DMS153 treated with DMSO at 0.1 percent for 48 hours (cell line): Measurements from ENCODE around the gene DAND5.

ENCODE experiments used
- DNase-seq: peaks from one replicate; lab custom pipeline; 2025; ENCODE audit not compliant: unreplicated experiment; lab: John Stamatoyannopoulos, UW

DAND5 gene

GRCh38 chr19:12991296-12991695, 21.9 kb downstream of the DAND5 start:
- DNase-seq: no peak

DNA sequence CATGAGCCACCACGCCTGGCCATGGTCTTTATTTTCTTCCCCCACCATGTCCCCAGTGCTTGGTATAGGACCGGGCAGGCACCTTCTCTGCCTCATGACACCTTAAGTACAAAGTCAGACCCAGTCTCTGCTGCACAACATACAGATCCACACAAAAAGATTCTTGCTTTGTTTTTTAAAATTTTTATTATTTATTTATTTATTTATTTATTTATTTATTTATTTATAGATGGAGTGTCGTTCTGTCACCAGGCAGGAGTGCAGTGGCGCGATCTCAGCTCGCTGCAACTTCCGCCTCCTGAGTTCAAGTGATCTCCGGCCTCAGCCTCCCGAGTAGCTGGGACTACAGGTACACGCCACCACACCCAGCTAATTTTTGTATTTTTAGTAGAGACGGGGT, 23.4 kb downstream of the DAND5 start:
- no peak for DNase-seq

GRCh38 chr19:12993562-12993961, 24.2 kb downstream of the DAND5 start:
- DNase-seq: no peak

DNA sequence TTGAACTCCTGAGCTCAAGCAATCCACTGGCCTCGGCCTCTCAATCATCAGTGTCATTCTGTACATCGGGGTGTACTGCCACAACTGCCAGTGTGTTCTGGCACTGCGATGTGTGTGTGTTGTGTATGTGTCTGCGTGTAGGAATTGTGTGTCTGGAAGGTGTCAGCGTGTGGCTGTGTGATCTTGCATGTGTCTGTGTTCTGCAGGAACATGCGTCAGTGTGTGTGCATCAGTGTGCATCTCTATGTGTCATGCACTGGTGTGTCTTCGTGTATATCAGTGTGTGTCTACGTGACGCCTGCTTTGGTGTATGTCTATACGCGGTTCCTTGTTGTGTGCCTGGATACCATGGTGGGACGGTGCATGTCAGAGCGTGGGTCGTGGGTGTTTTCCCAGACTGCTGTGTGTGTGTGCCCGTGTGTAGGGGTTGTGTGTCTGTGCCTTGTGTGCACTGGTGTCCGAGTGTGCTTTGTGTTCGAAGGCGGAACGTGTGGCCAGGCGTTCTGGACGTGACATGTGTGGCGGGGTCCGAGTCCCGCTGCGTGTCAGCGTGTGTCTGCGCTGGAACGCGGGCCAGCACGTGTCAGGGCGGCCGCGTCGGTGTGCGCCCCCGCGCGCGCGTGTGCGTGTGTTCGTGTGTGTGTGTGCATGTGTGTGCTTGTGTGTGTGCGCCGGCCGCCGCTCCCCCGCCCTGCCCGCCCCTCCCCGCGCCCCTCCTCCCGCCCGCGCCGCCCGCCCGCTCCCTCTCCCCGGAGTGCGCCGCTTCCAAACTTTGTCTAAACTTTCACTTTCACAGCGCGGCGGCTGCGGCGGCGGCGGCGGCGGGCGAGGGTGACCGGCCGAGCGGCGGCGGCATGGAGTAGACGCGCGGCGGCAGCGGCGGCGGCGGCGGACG, 25.6 kb downstream of the DAND5 start, which contains the start of gene NFIX:
TSS of gene NFIX (plus strand) at position 775 of the 895 bp plus-strand sequence. CDS start 363 bp downstream, outside the sequence.
- DNase-seq: no peak

DNA sequence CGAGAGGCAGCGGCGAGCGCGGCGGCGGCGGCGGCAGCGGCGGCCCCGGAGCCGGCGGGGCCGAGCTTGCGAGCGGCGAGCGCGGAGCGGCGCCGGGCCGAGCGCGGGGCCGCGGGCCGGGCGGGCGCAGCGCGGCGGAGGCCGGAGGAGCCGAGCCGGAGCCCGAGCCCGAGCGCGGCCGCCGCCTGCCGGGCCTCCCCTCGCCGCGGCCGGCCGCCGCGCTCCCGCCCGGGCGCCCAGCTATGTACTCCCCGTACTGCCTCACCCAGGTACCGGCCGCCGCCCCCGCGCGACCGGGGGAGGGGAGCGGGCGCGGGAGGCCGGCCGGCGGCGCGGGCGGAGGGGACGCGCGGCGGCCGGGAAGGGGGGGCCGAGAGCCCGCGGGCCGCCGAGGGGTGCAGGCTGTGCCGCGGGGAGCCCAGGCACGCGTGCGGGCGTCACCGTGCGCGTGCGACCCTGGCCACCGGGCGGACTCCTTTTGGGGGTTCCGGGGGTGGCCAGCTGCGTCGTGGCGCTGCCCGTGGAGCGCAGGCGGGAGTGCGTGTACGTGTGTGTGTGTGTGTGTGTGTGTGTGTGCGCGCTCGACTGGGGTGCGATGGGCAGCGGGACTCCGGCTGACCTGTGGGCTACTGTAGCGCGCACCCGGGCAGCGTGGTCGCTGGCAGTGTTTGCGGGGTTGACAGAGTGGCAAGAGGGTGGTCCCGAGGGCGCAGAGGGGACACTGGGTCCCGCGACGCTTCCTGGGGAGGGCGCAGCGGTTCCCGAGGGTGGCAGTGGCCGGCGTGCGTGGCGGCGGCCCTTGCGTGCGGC, 26.4 kb downstream of the DAND5 start:
- DNase-seq: no peak

- DNase-seq: no peak
Observed at GRCh38 chr19:12996406-12997094, 27.2 kb downstream of the DAND5 start.

- no peak for DNase-seq
Observed at GRCh38 chr19:12997179-12997966, 28.0 kb downstream of the DAND5 start.

DNA sequence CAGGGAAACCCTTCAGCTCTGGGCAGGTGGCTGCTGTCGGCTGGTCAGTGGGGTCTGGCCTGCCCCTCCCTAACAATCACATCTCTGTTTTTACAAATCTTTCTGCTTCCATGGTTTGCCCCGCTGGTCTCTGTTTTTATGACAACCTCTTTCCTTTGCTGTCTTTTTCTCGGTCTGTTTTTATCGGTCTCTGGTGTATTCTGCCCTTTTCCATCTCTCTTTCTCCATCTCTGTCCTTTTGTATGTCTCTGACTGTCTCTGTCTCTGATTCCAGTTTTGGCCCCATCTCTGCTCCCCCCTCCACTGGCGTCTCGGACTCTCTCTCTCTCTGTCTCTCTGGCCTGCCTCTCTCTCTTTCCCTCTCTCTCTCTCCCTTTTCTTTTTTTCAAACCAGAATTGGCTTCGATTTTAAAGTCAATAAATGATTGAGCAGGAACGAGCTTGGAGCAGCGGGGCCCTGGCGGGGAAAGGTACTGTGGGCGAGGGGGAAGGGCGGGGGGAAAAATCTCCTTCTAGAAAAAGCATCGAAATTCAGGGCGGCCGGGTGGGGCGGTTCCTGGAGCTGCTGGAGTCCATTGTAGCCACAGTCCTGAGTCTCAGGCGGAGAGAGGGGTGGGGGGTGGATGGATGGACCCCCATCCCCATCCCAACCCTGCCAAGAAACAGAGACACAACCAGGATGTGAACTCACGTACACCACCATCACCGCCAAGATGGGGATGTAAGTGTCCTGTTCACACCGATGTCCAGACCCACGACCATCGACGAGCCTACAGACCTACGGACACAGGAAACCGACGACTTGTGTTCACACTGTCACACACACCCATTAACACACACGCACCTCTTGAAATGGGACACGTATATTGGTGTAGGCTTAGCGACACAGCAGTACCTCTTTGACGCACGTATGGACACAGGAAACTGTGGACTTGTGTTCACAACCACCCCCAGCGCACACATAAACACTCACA, 28.9 kb downstream of the DAND5 start:
- no peak for DNase-seq

DNA sequence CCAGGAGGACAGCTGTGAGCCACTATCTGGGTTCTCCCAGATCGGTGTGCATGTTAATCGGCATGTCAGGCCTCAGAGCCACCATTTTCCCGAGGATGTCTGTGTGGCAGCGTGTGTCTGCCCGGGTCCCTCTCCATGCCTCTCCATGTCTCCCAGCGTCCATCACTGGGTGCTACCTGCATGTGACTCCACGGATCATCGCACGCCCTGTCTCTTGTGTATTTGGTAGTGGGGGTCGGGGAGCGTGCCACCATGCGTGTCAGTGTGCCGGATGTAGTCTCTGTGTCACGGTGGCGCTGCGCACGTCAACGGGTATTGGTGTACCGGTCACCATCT, 31.8 kb downstream of the DAND5 start:
- DNase-seq: no peak

DNA sequence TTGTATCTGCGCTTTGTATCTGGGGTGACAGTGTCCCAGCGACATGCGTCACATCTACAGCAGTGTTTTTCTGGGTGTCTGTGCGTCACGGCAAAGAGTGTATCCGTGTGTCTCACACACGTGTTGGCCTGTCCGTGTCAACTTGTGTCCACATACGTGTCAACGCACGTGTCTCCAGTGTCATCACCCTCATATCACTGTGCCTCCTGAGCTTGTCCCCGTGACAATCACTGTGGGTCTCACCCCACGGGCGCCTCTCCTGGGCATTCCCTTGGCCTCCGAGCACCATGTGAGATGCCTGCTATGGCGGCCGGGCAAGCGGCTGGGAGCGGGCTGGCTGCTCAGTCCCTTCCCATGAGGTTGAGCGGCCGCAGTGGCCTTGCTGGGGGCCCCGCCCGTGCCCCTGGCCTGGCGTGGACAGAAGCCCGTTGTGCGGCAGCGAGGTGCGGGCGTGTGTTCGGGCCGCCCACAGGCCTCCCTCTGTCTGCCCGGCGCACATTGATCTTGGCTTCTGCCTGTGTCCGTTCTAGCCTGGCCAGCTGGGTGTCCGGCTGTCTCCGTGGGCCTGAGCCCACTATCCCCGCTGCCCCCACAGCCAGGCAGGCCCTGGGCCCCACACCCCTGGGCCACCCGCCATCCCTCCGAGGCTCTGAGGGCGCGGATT, 32.3 kb downstream of the DAND5 start:
- DNase-seq: no peak

DNA sequence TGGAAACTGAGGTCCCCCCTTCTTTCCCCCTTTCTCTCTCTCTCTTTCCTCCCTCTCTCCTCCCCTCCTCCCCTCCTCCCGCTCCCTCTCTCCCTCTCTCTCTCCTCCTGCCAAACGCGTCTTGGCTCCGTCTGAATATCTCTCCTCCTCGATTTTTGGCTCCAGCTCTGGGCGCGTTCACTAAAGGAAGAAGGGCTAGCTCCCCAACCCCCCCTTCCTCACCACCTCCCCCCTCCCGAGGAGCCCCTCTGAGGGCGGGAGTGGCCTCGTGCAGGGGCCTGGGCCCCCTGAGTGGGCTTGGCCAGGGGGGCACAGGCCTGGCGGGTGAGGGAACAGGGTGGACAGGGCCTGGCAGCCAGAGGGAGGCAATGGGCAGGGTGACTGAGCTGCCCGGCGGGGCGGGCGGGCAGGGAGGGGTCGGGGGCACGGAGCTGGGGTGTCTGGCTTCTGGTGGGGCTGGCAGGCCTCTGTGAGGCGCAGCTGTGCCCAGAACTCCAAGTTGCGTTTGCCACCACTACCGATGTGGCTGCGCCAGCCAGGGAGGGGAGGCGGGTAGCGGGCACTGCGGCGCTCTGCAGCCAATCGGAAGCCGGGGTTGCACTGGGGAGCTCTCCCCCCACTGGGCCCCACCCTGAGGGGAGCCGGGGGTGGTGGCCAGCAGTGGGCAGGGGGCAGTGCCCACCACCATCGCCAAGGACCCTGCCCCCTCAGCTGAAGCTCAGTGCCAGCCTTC, 33.0 kb downstream of the DAND5 start:
- DNase-seq: no peak

GRCh38 chr19:13003081-13003480, 33.7 kb downstream of the DAND5 start:
- DNase-seq: no peak

- no peak for DNase-seq
Observed at GRCh38 chr19:13004273-13004672, 34.9 kb downstream of the DAND5 start.

- DNase-seq: no peak
Observed at GRCh38 chr19:13005253-13005652, 35.9 kb downstream of the DAND5 start.

DNA sequence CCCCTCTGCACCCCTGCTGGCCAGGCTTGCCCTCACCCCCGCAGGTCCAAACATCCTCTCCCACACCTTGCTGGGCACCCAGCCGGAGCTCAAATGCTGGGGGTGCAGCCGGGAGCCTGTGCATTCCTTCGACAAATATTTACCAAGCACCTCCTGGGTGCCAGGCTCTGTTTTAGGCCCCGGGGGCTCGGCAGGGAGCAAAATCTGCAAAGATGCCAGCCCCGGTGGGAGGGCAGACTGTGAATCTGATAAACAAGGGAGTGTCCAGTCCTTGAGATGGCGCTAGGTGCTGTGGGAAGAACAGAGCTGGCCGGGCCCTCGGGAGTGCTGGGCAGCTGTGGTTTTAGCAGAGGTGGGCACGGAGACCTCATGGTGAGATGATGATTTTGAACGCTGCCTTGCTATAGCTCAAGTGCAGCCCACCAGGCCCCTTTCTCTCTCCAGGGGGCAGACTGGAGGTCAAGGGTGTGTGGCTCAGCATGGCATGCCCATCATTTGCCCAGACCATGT, 36.5 kb downstream of the DAND5 start:
- no peak for DNase-seq

DNA sequence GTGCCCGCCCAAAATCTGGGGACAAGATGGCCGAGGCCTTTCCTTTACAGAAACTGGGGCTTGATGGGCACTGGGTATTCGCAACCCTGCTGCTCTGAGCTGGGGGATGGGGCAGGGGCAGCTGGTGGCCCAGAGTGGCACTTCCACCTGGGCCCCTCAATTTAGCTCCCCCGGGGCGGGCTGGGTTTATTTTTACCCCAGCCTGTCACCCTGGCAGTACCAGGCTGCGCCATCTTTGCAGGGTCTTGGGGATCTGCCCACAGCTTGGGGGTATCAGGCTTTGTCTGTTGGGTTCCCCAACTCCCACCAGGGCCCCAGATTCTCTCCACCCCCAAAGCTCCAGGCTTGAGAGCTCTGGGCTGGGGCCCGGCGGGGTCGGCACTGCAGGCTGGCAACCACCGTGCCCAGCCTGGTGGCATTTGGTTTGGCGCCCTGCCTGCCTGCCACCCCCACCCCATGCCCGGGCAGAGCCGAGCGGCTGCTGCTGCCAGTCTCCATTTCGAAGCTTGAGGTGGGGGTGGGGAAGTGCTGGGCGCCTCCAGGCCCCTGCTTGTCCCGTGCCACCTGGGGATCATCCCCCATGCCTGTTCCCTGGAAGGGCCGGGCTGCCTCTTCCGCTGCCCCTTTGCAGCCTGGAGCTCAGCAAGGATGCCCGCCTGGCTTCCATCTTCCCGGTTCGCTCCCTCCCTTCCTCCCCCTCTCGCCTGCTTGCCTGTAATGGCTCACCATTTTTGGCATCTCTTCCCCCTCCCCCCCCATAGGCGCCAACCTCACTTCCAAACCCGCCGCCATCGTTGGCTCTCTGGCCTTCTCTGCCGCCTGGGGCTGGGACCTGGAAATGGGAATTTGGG, 37.3 kb downstream of the DAND5 start:
- no peak for DNase-seq
